ENCODE results near the gene ZNF668. TPM values are rescaled to one million over a fixed set of nuclear protein-coding genes. Genes with fewer than 3 reads are reported as not detected.
A peak's percentile ranks its signal among the peaks of the same experiment; 100 is the strongest.

Gene ZNF668
- total RNA-seq, 2 experiments from 2014 or later, result 9.2 to 9.9 TPM

GRCh38 chr16:31043898-31044481, 30.1 kb downstream of the ZNF668 start:
- no peak overlapping the region for H3K27ac Mint-ChIP-seq
- no peaks in the 10 kb centered on the region for H3K27me3 Mint-ChIP-seq
- CTCF ChIA-PET, result interaction anchor here (0.6 to 1.3 kb wide), 2 partner anchors 35 to 142 kb away, joined by 3 read pairs; no protein-coding TSS in a partner anchor
- POLR2A ChIA-PET, result no interaction called here
- no peaks in the 10 kb centered on the region for H3K9me3 Mint-ChIP-seq (ENCODE audit: low read depth)
- ATAC-seq (no peak), DNase-seq (no peak)
- intact Hi-C loops (cut with DNase I, micrococcal nuclease), result loop anchor here in 1 of 2 experiments (10.0 kb wide), 1 partner anchor 49 kb away; no protein-coding TSS in a partner anchor
- no peak overlapping the region for H3K4me3 Mint-ChIP-seq
- no peaks in the 10 kb centered on the region for H3K4me1 Mint-ChIP-seq
- peaks cover 8% of the 10 kb centered on the region for H3K36me3 Mint-ChIP-seq (ENCODE audit: low read depth)

- no peak for DNase-seq
- Mint-ChIP-seq H3K4me1 (no peaks in the 10 kb centered on the region), H3K27ac (no peak overlapping the region), H3K4me3 (no peak overlapping the region), H3K36me3 (ENCODE audit: low read depth) (peaks cover 11% of the 10 kb centered on the region), H3K27me3 (no peaks in the 10 kb centered on the region), H3K9me3 (ENCODE audit: low read depth) (no peaks in the 10 kb centered on the region)
- ChIA-PET CTCF (interaction anchor here (1.3 kb wide), 1 partner anchor 142 kb away, joined by 3 read pairs; no protein-coding TSS in a partner anchor), POLR2A (no interaction called here)
- intact Hi-C loops (cut with DNase I, micrococcal nuclease), result loop anchor here in 1 of 2 experiments (10.0 kb wide), 1 partner anchor 49 kb away; no protein-coding TSS in a partner anchor
- no peak for ATAC-seq
These were observed 30.7 kb downstream of the ZNF668 start for GRCh38 chr16:31043352-31043751.

- Mint-ChIP-seq H3K9me3 (ENCODE audit: low read depth) (no peaks in the 10 kb centered on the region), H3K4me1 (no peaks in the 10 kb centered on the region), H3K27me3 (no peaks in the 10 kb centered on the region), H3K27ac (no peak overlapping the region), H3K36me3 (ENCODE audit: low read depth) (peaks cover 12% of the 10 kb centered on the region), H3K4me3 (no peak overlapping the region)
- POLR2A ChIA-PET, result no interaction called here
- CTCF ChIA-PET, result interaction anchor here (0.6 to 1.3 kb wide), 3 partner anchors 15 to 141 kb away, joined by 3 read pairs; no protein-coding TSS in a partner anchor
- DNase-seq, result no peak
- intact Hi-C loops (cut with DNase I, micrococcal nuclease), result loop anchor here in 1 of 2 experiments (10.0 kb wide), 1 partner anchor 48 kb away; no protein-coding TSS in a partner anchor
- no peak for ATAC-seq
These were observed 31.2 kb downstream of the ZNF668 start for GRCh38 chr16:31042866-31043265.

GRCh38 chr16:31038993-31039392, 35.0 kb downstream of the ZNF668 start:
- no peak for ATAC-seq
- no peak for DNase-seq
- intact Hi-C loops (cut with DNase I, micrococcal nuclease), result no loop called here
- Mint-ChIP-seq H3K27ac (no peak overlapping the region), H3K4me1 (peaks cover 7% of the 10 kb centered on the region), H3K4me3 (no peak overlapping the region), H3K36me3 (ENCODE audit: low read depth) (peaks cover 17% of the 10 kb centered on the region), H3K9me3 (ENCODE audit: low read depth) (no peaks in the 10 kb centered on the region), H3K27me3 (no peaks in the 10 kb centered on the region)
- ChIA-PET CTCF (no interaction called here), POLR2A (no interaction called here)

GRCh38 chr16:31036691-31037090, 37.3 kb downstream of the ZNF668 start:
- H3K9me3 Mint-ChIP-seq (ENCODE audit: low read depth), result no peaks in the 10 kb centered on the region
- peaks cover 13% of the 10 kb centered on the region for H3K36me3 Mint-ChIP-seq (ENCODE audit: low read depth)
- no peak overlapping the region for H3K4me3 Mint-ChIP-seq
- POLR2A ChIA-PET, result no interaction called here
- CTCF ChIA-PET, result interaction anchor here (0.7 kb wide), 1 partner anchor 96 kb away, joined by 3 read pairs; no protein-coding TSS in a partner anchor
- ATAC-seq (no peak), DNase-seq (no peak)
- H3K27me3 Mint-ChIP-seq, result no peaks in the 10 kb centered on the region
- intact Hi-C loops (cut with DNase I, micrococcal nuclease), result no loop called here
- H3K27ac Mint-ChIP-seq, result no peak overlapping the region
- peaks cover 14% of the 10 kb centered on the region for H3K4me1 Mint-ChIP-seq

GRCh38 chr16:31033709-31034492, 40.1 kb downstream of the ZNF668 start:
- H3K36me3 Mint-ChIP-seq (ENCODE audit: low read depth), result peaks cover 9% of the 10 kb centered on the region
- POLR2A ChIA-PET, result interaction anchor here (0.9 to 1.2 kb wide), 3 partner anchors 40 to 146 kb away, joined by 4 to 7 read pairs (median 5); partner anchors contain the start of genes FUS, ZNF646 and ZNF668
- CTCF ChIA-PET, result interaction anchor here (0.6 to 1.7 kb wide), 4 partner anchors 28 to 124 kb away, joined by 3 to 7 read pairs (median 4); partner anchors contain the start of genes KAT8, ZNF646 and ZNF668
- intact Hi-C loops (cut with DNase I, micrococcal nuclease), result loop anchor here (1.0 to 5.0 kb wide), 16 partner anchors 37 to 833 kb away; partner anchors contain the start of genes SETD1A (in 2 of the 2), VKORC1 (in 2 of the 2), ZNF646 (in 2 of the 2) and ZNF668 (in 2 of the 2)
- no peaks in the 10 kb centered on the region for H3K27me3 Mint-ChIP-seq
- peak; percentile 64 for ATAC-seq
- H3K4me1 Mint-ChIP-seq, result peaks cover 15% of the 10 kb centered on the region
- peak overlapping the region; percentile 93 for H3K27ac Mint-ChIP-seq
- peak overlapping the region; percentile 96 for H3K4me3 Mint-ChIP-seq
- peak; percentile 95 for DNase-seq
- no peaks in the 10 kb centered on the region for H3K9me3 Mint-ChIP-seq (ENCODE audit: low read depth)

- POLR2A ChIA-PET, result interaction anchor here (1.0 to 1.2 kb wide), 2 partner anchors 41 to 42 kb away, joined by 3 to 7 read pairs; partner anchors contain the start of genes ZNF646 and ZNF668
- intact Hi-C loops (cut with DNase I, micrococcal nuclease), result loop anchor here in 1 of 2 experiments (1.0 to 5.0 kb wide), 15 partner anchors 36 to 834 kb away; partner anchors contain the start of genes ARMC5, BCL7C, CFAP119 and FBRS
- CTCF ChIA-PET, result interaction anchor here (0.6 to 1.7 kb wide), 3 partner anchors 27 to 125 kb away, joined by 3 to 7 read pairs (median 4); partner anchors contain the start of genes ZNF646 and ZNF668
- DNase-seq (peak; percentile 99), ATAC-seq (peak; percentile 89)
- H3K9me3 Mint-ChIP-seq (ENCODE audit: low read depth), result no peaks in the 10 kb centered on the region
- H3K4me3 Mint-ChIP-seq, result peak within 1 kb of the TSS; percentile 96
- H3K27ac Mint-ChIP-seq, result peak within 1 kb of the TSS; percentile 93
- H3K27me3 Mint-ChIP-seq, result no peaks in the 10 kb centered on the region
- H3K4me1 Mint-ChIP-seq, result peaks cover 15% of the 10 kb centered on the region
- peaks cover 5% of the 10 kb centered on the region for H3K36me3 Mint-ChIP-seq (ENCODE audit: low read depth)
These were observed 41.0 kb downstream of the ZNF668 start, which contains the start of gene STX4 for GRCh38 chr16:31032736-31033708. Gene STX4, plus strand, starts transcription at chr16:31033558. Its CDS starts 248 bp downstream, at chr16:31033806.

- Mint-ChIP-seq H3K4me1 (peaks cover 15% of the 10 kb centered on the region), H3K27ac (no peak overlapping the region), H3K4me3 (no peak overlapping the region), H3K27me3 (no peaks in the 10 kb centered on the region), H3K36me3 (ENCODE audit: low read depth) (peaks cover 4% of the 10 kb centered on the region), H3K9me3 (ENCODE audit: low read depth) (no peaks in the 10 kb centered on the region)
- DNase-seq (no peak), ATAC-seq (no peak)
- ChIA-PET POLR2A (interaction anchor here (0.6 to 0.7 kb wide), 2 partner anchors 40 to 186 kb away, joined by 3 read pairs; partner anchors contain the start of gene PYDC1), CTCF (interaction anchor here (0.7 to 1.0 kb wide), 2 partner anchors 37 to 106 kb away, joined by 3 read pairs; no protein-coding TSS in a partner anchor)
- intact Hi-C loops (cut with DNase I, micrococcal nuclease), result loop anchor here in 1 of 2 experiments (5.0 kb wide), 1 partner anchor 836 kb away; no protein-coding TSS in a partner anchor
These were observed 42.8 kb downstream of the ZNF668 start for GRCh38 chr16:31031276-31031675.

GRCh38 chr16:31029272-31029671, 44.8 kb downstream of the ZNF668 start:
- peaks cover 10% of the 10 kb centered on the region for H3K4me1 Mint-ChIP-seq
- ChIA-PET CTCF (no interaction called here), POLR2A (no interaction called here)
- H3K27me3 Mint-ChIP-seq, result no peaks in the 10 kb centered on the region
- intact Hi-C loops (cut with DNase I, micrococcal nuclease), result no loop called here
- no peaks in the 10 kb centered on the region for H3K9me3 Mint-ChIP-seq (ENCODE audit: low read depth)
- no peak overlapping the region for H3K4me3 Mint-ChIP-seq
- peaks cover 1% of the 10 kb centered on the region for H3K36me3 Mint-ChIP-seq (ENCODE audit: low read depth)
- no peak overlapping the region for H3K27ac Mint-ChIP-seq
- DNase-seq (no peak), ATAC-seq (no peak)

GRCh38 chr16:31025339-31025738, 48.7 kb downstream of the ZNF668 start:
- DNase-seq, result no peak
- Mint-ChIP-seq H3K9me3 (ENCODE audit: low read depth) (no peaks in the 10 kb centered on the region), H3K4me1 (peaks cover 3% of the 10 kb centered on the region), H3K27me3 (no peaks in the 10 kb centered on the region), H3K36me3 (ENCODE audit: low read depth) (no peaks in the 10 kb centered on the region), H3K4me3 (no peak overlapping the region), H3K27ac (no peak overlapping the region)
- intact Hi-C loops (cut with DNase I, micrococcal nuclease), result no loop called here
- ChIA-PET CTCF (no interaction called here), POLR2A (no interaction called here)
- no peak for ATAC-seq

Data from activated CD4-positive, alpha-beta T cell treated with anti-CD3 and anti-CD28 coated beads for 36 hours (primary cell).